ENCODE results near the gene CFAP141. TPM values are rescaled to one million over a fixed set of nuclear protein-coding genes. Genes with fewer than 3 reads are reported as not detected.

Gene CFAP141
- total and polyA plus RNA-seq, 2 of the 4 experiments (the other 2 are of a cell fraction): not detected

- in situ Hi-C loops (cut with MboI; ENCODE audit: low sequenced_read_pairs) (no loop called here), dilution Hi-C loops (cut with HindIII; ENCODE audit: low sequenced_read_pairs, unreplicated experiment) (no loop called here), intact Hi-C loops (cut with micrococcal nuclease) (no loop called here)
- H4K8ac ChIP-seq (ENCODE audit: low read depth in 2 of 2, low read length in 2 of 2): no peak overlapping the region
- H3K36me3 ChIP-seq (ENCODE audit: control insufficient read depth, insufficient read depth, low read length): peaks cover 58% of the 10 kb centered on the region
- H3K23ac ChIP-seq (ENCODE audit: low read depth, low read length): no peak overlapping the region
- ChIA-PET POLR2A (ENCODE audit: unreplicated experiment) (no interaction called here), CTCF (no interaction called here)
- no peak overlapping the region for H3K18ac ChIP-seq (ENCODE audit: low read depth, low read length)
- H3K79me1 ChIP-seq (ENCODE audit: low read depth in 1 of 2, low read length in 2 of 2): peaks cover 19 to 45% of the 10 kb centered on the region in 2 experiments; a peak in 3 of 4 replicates
- H3K56ac ChIP-seq (ENCODE audit: extremely low read depth, insufficient read depth, low read length): no peak overlapping the region
- H2AK5ac ChIP-seq (ENCODE audit: low read depth, low read length): no peak overlapping the region
- H2BK120ac ChIP-seq (ENCODE audit: low read depth, low read length): no peak overlapping the region
- H2AK9ac ChIP-seq (replicated peaks; ENCODE audit: low read depth, low read length, poor library complexity): no peak overlapping the region
- H4K20me1 ChIP-seq (ENCODE audit: insufficient read depth, low read length): peaks cover 26% of the 10 kb centered on the region; the same call in 1 of the 2 replicates
- no peak overlapping the region for H3K27ac ChIP-seq (ENCODE audit: insufficient read depth, low read length)
- H3K4me1 ChIP-seq (ENCODE audit: control insufficient read depth, insufficient read depth, low read length): no peaks in the 10 kb centered on the region
- no peak overlapping the region for H2BK15ac ChIP-seq (ENCODE audit: low read depth, low read length)
- no peak overlapping the region for H2BK20ac ChIP-seq (ENCODE audit: low read depth, low read length)
- no peaks in the 10 kb centered on the region for H3K27me3 ChIP-seq (ENCODE audit: control insufficient read depth, insufficient read depth, low read length)
- no peak for TF ChIP-seq RAD21 (IDR thresholded peaks at IDR 0.05; ENCODE audit: low read length)
- TF ChIP-seq POLR2A (IDR thresholded peaks at IDR 0.05; ENCODE audit: low read depth, low read length): no peak
- TF ChIP-seq MXI1 (IDR thresholded peaks at IDR 0.05; ENCODE audit: borderline replicate concordance, low read depth, low read length): no peak
- TF ChIP-seq MAFK (IDR thresholded peaks at IDR 0.05; ENCODE audit: low read depth, low read length): no peak
- no peak for TF ChIP-seq SMC3 (IDR thresholded peaks at IDR 0.05; ENCODE audit: low read depth, low read length)
- no peak for TF ChIP-seq ELK1 (IDR thresholded peaks at IDR 0.05; ENCODE audit: borderline replicate concordance, low read depth, low read length)
- no peak for TF ChIP-seq RFX5 (IDR thresholded peaks at IDR 0.05; ENCODE audit: low read depth, low read length)
- no peak for TF ChIP-seq BHLHE40 (IDR thresholded peaks at IDR 0.05; ENCODE audit: low read depth, low read length)
- no peak for TF ChIP-seq CEBPB (IDR thresholded peaks at IDR 0.05; ENCODE audit: low read depth, low read length)
- no peak for TF ChIP-seq NFE2L2 (IDR thresholded peaks at IDR 0.05; ENCODE audit: low read depth, low read length)
- TF ChIP-seq CTCF (conservative IDR thresholded peaks at IDR 0.05; ENCODE audit: low read depth, low read length): no peak
- no peak for TF ChIP-seq RCOR1 (IDR thresholded peaks at IDR 0.05; ENCODE audit: insufficient replicate concordance, low read length)
- no peak for TF ChIP-seq FOS (IDR thresholded peaks at IDR 0.05; ENCODE audit: low read depth, low read length)
- no peak for TF ChIP-seq CHD1 (IDR thresholded peaks at IDR 0.05; ENCODE audit: low read depth, low read length)
- TF ChIP-seq MAZ (IDR thresholded peaks at IDR 0.05; ENCODE audit: borderline replicate concordance, low read depth, low read length): no peak
- no peak for TF ChIP-seq USF2 (IDR thresholded peaks at IDR 0.05; ENCODE audit: low read depth, low read length)
- no CpG with 5 or more reads among the region's 6 CpGs for WGBS, 2 experiments (ENCODE audit: extremely low coverage in 2 of 2, insufficient read length in 1 of 2)
- H3K4me2 ChIP-seq (ENCODE audit: low read depth, low read length): no peak overlapping the region
- no peak overlapping the region for H4K91ac ChIP-seq (ENCODE audit: insufficient read depth, low read depth, low read length)
- no peak overlapping the region for H3K14ac ChIP-seq (replicated peaks; ENCODE audit: low read depth, low read length)
- H4K5ac ChIP-seq (ENCODE audit: low read depth, low read length): no peak overlapping the region
- no peak overlapping the region for H3K4ac ChIP-seq (ENCODE audit: low read depth, low read length)
- no peak overlapping the region for H2AFZ ChIP-seq (replicated peaks; ENCODE audit: low read length, poor library complexity)
- H3K9me3 ChIP-seq (ENCODE audit: control insufficient read depth, insufficient read depth, low read length): no peaks in the 10 kb centered on the region
- no peak overlapping the region for H3K4me3 ChIP-seq (ENCODE audit: insufficient read depth, low read depth, low read length)
- ATAC-seq (ENCODE audit: low read depth): no peak
- H2BK5ac ChIP-seq (ENCODE audit: low read depth, low read length, poor library complexity, severe bottlenecking): no peak overlapping the region
- no peak overlapping the region for H3K9ac ChIP-seq (ENCODE audit: low read depth, low read length)
- no peak for DNase-seq
- no TSS peak for BruUV-seq (replicated peaks)
- no peaks in the 10 kb centered on the region; the same call in 1 of the 2 replicates for H3K9me1 ChIP-seq (ENCODE audit: insufficient read depth, low read length)
These were observed 31.9 kb upstream of the CFAP141 start for GRCh38 chr1:154237880-154238506.
